K562 (cell line): Measurements from ENCODE around the gene PHF20. TPM values are rescaled to one million over a fixed set of nuclear protein-coding genes. Genes with fewer than 3 reads are reported as not detected.

ENCODE experiments used
- BRF2 ChIP-seq: IDR thresholded peaks from 3 replicates; pipeline ENCODE4 v1.6.1; 2011; ENCODE audit warnings: borderline replicate concordance, mild to moderate bottlenecking; ENCODE audit not compliant: insufficient read length, insufficient read depth
- FOXJ3 ChIP-seq: sonication (generic); formaldehyde crosslinking; IDR thresholded peaks from 2 replicates; pipeline ENCODE4 v1.4.0; 2020; ENCODE audit warnings: mild to moderate bottlenecking, missing genetic modification reagents
- GTF2A2 ChIP-seq: IDR thresholded peaks from 2 replicates; pipeline ENCODE4 v1.6.1; 2016; ENCODE audit warnings: mild to moderate bottlenecking, missing genetic modification characterization, missing compliant biosample characterization
- HLTF ChIP-seq: fragments of 450-650 bp; IDR thresholded peaks from 2 replicates; pipeline ENCODE4 v1.6.1; 2016
- NELFE ChIP-seq: IDR thresholded peaks from 2 replicates; pipeline ENCODE4 v1.6.1; 2011; ENCODE audit warnings: mild to moderate bottlenecking; ENCODE audit not compliant: insufficient read depth, insufficient read length
- POLR2A ChIP-seq: fragments of 450-650 bp; conservative IDR thresholded peaks from 2 replicates; pipeline ENCODE4 v1.6.1; 2016
- RCOR1 ChIP-seq, 2 experiments: IDR thresholded peaks; 2 replicates each; pipeline ENCODE4 v1.6.1; 2012; ENCODE audit warnings: low read depth in 2 of 2, low read length in 2 of 2, borderline replicate concordance in 1 of 2, improper control_type of control experiment in 1 of 2
- SIRT6 ChIP-seq: IDR thresholded peaks from one replicate; pipeline ENCODE4 v1.6.1; 2012; ENCODE audit warnings: low read depth, mild to moderate bottlenecking, control low read depth, inconsistent platforms, low read length, moderate library complexity
- SMAD3 ChIP-seq: fragments of 450-650 bp; formaldehyde crosslinking; conservative IDR thresholded peaks from 2 replicates; pipeline ENCODE4 v1.4.0; 2020; ENCODE audit warnings: mild to moderate bottlenecking
- SP1 ChIP-seq: sonication (generic); formaldehyde crosslinking; IDR thresholded peaks from 2 replicates; pipeline ENCODE4 v1.8.1; 2022; ENCODE audit warnings: mild to moderate bottlenecking, missing genetic modification reagents
- ZBTB43 ChIP-seq: sonication (generic); formaldehyde crosslinking; IDR thresholded peaks from 2 replicates; pipeline ENCODE4 v1.8.0; 2023; ENCODE audit warnings: mild to moderate bottlenecking, missing genetic modification reagents
- ZFP30 ChIP-seq: fragments of 250-450 bp; sonication (Bioruptor Pico); IDR thresholded peaks from 2 replicates; pipeline ENCODE4 v1.8.0; 2022; ENCODE audit warnings: moderate library complexity, mild to moderate bottlenecking, inconsistent platforms, borderline replicate concordance
- ZNF449 ChIP-seq: fragments of 250-450 bp; sonication (Bioruptor Pico); IDR thresholded peaks from 2 replicates; pipeline ENCODE4 v1.8.0; 2022; ENCODE audit warnings: moderate library complexity, mild to moderate bottlenecking, inconsistent platforms
- ZNF699 ChIP-seq: fragments of 250-450 bp; sonication (Bioruptor Pico); IDR thresholded peaks from 2 replicates; pipeline ENCODE4 v1.8.0; 2021; ENCODE audit warnings: mild to moderate bottlenecking, moderate library complexity; ENCODE audit not compliant: insufficient replicate concordance
- polyA plus RNA-seq, 8 experiments: library from polyadenylated mRNA; depleted of rRNA in 4 of 8; stranded (reverse) in 5 of 8; unstranded in 3 of 8; fragments of >200 nt; fragmentation: Nextera tagmentation in 2 of 8; fragmentation: Illumina TruSeq in 1 of 8; extraction: Ambion mirVana in 2 of 8; extraction: Trizol in 1 of 8; gene quantifications; 2 replicates each; pipeline versions ENCODE4 v1.2.1 to v1.2.3, GENCODE V29; 2011 to 2014; ENCODE audit warnings: inconsistent platforms in 1 of 8, missing spikeins in 1 of 8
- total RNA-seq, 7 experiments: library from RNA; depleted of rRNA in 6 of 7; stranded (reverse); fragments of >200 nt in 6 of 7; fragmentation: Illumina TruSeq in 2 of 7; extraction: Trizol in 2 of 7; gene quantifications; 2 replicates each; pipeline versions ENCODE4 v1.2.1 to v1.2.3, GENCODE V29; 2011 to 2021; ENCODE audit warnings: low replicate concordance in 1 of 7
- TF ChIP-seq, protein P1 (sequence below): sonication (generic); formaldehyde crosslinking; IDR thresholded peaks from 2 replicates; pipeline ENCODE4 v1.8.0; 2022; ENCODE audit warnings: missing genetic modification reagents, mild to moderate bottlenecking, moderate library complexity, borderline replicate concordance

The PHF20 gene
- total and polyA plus RNA-seq, 9 of the 15 experiments (the other 6 are each of a cell fraction or from before 2014, with no cell fraction given), result 49.9 to 196 (median 70.7) TPM

- TF ChIP-seq, protein P1, sequence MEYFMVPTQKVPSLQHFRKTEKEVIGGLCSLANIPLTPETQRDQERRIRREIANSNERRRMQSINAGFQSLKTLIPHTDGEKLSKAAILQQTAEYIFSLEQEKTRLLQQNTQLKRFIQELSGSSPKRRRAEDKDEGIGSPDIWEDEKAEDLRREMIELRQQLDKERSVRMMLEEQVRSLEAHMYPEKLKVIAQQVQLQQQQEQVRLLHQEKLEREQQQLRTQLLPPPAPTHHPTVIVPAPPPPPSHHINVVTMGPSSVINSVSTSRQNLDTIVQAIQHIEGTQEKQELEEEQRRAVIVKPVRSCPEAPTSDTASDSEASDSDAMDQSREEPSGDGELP, result no peak
- TF ChIP-seq SIRT6 (no peak), ZNF449 (CRISPR knock-in tag) (no peak), SMAD3 (CRISPR knock-in tag) (no peak), BRF2 (no peak), POLR2A (no peak), ZFP30 (CRISPR knock-in tag) (no peak), HLTF (no peak), SP1 (CRISPR knock-in tag) (no peak), ZNF699 (no peak), GTF2A2 (tag) (no peak), ZBTB43 (CRISPR knock-in tag) (no peak), FOXJ3 (no peak), NELFE (no peak), RCOR1 (IDR thresholded peaks at IDR 0.05; ENCODE audit: borderline replicate concordance in 1 of 2, low read depth in 2 of 2, low read length in 2 of 2) (peak in 1 of 2 experiments; percentile 8; a peak in 1 of 4 replicates)
Measured at GRCh38 chr20:35978041-35978513, 206.3 kb downstream of the PHF20 start (continued).
